NCI-H2107 treated with DMSO at 0.1 percent for 48 hours (cell line): ENCODE measurements around the gene ASCC1.

Experiments used
- DNase-seq: peaks from one replicate; lab custom pipeline; 2025; ENCODE audit not compliant: unreplicated experiment; lab: John Stamatoyannopoulos, UW

Gene ASCC1, protein sequence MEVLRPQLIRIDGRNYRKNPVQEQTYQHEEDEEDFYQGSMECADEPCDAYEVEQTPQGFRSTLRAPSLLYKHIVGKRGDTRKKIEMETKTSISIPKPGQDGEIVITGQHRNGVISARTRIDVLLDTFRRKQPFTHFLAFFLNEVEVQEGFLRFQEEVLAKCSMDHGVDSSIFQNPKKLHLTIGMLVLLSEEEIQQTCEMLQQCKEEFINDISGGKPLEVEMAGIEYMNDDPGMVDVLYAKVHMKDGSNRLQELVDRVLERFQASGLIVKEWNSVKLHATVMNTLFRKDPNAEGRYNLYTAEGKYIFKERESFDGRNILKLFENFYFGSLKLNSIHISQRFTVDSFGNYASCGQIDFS

DNA sequence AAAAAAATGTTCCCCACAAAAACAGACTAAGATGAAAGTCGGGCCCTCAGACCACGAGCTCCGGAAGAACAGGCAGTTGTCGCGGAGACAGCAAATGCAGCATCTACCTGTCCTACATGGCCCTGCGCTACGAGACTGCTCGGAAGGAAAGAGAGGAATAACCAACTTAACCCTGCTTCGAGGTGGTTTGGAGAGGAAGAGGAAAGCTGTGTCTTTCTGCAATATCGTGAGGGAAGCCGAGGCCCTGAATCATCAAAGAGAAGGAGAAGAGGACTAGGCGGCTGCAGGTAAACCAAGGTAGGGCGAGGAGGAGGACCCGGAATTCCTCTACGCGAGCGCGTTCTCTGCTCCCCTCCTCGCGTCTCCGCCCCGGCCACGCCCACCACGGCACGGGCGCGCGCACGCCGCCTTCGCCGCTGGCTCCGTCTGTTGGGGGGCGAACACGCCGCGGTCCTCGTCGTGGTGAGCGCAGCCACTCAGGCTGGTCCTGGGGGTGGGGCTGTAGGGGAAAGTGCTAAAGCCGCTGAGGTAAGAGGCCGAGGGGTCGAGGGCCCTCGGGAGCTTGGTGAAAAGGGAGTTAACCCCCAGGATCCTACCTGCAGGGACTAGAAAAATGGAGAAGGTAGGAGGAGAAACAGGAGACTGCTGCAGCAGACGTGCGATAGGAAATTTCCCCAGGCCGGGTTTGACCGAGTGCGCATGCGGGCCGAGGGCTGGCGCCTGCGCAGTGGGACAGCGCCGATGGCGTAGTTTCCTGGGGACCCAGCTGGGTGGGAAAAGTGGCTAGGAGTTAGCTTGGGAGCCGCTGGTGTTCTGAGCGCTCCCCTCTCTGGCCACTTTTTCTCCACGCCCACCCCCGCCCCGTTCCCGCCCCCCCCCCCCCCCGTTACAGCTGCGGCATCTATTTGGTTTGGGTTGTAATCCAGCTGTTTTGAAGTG, at the start of gene ASCC1, which contains the start of gene ANAPC16:
TSS of gene ASCC1 (minus strand) at position 666 of the 939 bp plus-strand sequence. CDS start 2,978 bp downstream, outside the sequence.
TSS of gene ANAPC16 (plus strand) at position 402 of the 939 bp plus-strand sequence. CDS start 7,903 bp downstream, outside the sequence.
- peak; percentile 55 for DNase-seq

DNA sequence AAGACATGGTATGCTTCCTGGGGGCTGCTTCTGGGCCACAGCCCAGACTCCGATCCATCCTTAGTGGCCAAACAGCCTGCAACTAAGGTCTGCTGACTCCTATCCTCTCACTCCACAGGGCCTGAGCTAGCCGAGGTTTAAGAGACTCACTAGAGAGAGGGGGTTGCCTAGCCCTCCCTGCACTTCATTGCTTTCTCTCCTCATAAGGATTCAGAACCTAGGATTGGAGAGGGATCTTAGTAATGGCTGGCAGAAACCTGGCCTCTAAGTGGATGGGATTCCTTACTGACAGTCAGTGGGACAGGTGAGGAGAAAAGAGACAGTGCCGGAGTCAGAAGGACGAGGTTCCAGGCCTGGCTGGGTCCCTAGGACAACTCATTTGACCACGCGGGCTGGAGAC, 49.4 kb upstream of the ASCC1 start:
- no peak for DNase-seq

DNA sequence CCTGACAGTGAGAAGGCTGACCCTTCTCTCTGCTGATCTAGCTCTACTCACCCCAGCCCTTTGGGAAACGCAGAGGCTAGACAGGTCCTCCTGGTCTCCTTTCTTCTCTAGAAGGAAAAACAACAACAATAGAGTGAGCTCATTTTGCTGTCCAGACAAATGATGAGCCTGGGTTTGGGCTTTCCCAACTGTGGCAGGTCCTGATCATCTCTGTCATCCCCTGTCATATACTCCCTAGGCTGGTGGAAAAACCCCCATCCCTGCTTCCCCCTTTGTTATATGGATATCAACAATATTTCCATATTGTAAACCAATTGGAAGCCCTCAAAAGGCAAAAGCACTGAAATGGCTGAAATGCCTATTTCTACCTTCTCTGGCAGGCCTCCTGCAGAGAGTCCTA, 48.5 kb upstream of the ASCC1 start:
- no peak for DNase-seq

DNA sequence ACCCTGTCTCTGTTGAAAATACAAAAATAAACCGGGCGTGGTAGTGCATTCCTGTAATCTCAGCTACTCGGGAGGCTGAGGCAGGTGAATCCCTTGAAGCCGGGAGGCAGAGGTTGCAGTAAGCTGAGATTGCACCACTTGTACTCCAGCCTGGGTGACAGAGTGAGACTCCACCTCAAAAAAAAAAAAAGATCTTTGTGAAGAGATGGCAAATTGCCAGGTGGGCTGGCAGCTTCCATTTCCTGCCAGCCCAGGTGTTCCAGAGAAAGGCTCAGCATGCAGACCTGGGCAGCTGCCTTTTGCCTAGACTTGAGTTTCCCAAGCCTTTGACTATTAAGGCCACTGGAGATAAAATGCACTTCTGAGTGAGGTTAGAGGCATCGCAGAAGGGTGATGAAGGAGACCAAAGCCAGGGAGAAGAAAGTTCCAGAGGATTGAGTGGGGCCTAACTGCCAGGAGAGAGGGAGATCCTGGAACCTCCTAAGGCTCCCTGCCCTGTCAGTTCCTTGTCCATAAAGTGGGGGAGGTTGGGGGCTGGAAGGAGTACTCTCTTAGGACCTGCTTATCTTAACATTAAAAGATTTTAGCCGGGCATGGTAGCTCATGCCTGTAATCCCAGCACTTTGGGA, 47.7 kb upstream of the ASCC1 start:
- peak; percentile 74 for DNase-seq

DNA sequence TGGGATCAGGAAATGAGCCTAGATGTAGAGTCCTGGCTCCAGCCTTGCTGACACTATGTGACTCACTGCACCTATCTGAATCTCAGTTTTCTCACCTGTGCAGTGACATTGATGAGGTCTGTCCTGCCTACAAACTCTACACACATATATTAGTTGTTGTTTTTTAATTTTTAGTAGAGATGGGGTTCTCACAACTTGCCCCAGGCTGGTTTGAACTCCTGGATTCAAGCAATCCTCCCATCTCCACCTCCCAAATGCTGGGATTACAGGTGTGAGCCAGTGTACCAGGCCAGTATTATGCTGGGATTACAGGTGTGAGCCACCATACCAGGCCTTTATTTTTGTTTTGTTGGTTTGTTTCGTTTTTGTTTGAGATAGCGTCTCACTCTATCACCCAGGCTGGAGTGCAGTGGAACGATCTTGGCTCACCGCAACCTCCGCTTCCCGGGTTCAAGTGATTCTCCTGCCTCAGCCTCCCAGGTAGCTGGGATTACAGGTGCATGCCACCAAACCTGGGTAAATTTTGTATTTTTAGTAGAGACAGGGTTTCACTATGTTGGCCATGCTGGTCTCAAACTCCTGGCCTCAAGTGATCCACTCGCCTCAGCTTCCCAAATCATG, 45.8 kb upstream of the ASCC1 start:
- no peak for DNase-seq

DNA sequence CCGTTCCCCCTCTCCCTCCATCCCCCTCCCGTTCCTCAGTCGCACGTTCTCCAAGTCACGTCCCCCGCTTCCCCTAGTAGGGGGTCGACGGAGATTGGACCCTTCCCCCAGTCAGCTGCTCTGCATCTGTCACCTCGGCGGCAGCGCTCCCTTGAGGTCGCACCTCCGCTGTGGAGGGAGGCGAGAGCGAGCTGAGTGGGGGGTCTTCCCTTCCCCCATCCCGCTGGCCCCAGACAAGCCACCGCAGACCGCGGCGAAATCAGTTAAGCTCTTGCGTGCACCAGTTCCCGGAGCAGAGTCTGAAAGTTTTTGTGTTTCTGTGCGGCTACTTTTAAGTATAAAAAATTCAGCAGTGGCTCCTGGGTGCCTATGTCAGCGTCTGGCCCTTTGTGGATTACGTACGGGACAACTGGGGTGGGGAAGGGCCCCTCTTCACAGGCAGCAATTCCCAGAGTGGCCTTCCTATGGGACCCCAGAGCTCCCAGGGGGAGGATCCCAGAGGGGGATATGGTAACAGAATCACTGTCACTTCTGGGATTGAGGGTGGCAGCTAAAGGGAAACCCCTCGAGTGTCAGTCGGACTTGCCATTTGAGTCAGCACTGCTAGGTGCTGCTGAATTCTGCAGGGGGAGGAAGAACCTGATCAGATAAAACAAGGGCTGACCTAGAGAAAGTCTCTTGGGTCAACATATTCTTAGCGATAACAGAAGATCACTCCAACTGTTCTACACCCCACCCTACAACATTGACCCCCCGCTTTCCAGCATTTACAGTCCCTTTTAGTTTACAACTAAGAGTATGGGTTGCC, 45.1 kb upstream of the ASCC1 start:
- no peak for DNase-seq

DNA sequence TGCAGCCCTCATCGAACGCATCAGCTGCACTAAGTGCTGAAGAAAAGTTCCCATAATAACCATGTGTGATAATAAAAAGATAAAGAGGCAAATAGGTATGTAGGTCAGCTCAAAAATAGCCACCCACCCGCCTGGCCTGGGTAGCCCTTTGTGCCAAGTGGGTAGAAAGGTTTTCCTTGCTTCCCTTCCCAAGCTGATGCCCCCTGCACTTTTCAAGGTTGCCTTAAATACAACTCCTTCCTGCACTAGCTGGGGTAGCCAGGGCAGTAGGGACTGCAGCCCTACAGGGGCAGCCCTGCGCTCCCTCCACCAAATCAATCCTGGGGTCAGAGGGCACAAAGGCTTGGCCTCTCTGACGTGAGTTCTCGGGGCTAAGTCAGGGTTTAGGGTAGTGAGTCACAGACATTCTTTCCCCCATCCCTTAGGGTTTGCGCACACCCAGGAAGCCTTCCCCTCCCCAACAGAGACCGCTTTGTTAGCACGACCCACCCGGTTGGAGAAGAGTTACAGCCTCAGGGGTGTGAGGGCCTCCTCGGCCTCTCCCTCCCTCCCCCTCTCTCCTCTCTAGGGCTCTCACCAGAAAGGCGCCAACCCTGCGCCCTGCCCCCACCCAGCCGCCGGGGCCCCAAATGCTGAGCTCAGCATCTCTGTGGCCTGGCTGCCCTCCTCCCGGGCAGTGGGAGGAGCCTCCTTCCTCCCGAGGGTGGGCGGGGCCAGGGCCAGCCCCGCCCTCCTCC, 44.3 kb upstream of the ASCC1 start:
- peak; percentile 30 for DNase-seq

DNA sequence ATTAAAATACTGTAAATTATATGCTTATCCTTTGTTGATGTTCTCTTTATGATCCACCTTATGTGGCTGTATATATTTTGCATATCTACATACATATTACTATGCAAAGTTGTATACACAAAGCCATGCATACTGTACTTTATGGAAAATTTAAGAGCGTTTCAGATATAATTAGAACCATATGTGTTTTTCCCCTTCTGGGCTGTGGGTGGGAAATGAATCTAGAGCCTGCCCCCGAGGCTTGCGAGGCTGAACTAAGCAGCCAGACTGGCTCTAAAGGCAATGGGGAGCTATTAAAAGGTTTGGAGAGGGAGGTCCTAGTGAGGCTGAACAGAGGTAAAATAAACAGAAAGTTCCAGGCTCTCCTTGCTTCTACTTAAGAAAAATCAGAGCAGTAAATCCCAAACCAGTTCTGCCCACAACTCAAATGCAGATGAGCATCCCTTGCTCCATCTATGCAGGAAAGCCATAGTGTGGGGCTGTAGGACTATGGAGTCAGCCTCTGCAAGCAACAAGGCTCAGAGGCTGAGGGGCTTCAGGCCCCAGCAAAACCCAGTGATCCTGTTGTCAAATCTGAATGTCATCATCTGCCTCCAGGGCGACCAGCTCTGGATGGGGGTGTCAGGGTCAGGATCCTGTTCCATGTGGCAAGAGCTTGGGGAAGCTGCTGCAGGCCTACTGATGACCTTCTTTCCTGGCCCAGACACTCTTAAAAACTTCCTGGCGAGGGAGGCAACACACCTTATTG, 43.6 kb upstream of the ASCC1 start:
- no peak for DNase-seq

DNA sequence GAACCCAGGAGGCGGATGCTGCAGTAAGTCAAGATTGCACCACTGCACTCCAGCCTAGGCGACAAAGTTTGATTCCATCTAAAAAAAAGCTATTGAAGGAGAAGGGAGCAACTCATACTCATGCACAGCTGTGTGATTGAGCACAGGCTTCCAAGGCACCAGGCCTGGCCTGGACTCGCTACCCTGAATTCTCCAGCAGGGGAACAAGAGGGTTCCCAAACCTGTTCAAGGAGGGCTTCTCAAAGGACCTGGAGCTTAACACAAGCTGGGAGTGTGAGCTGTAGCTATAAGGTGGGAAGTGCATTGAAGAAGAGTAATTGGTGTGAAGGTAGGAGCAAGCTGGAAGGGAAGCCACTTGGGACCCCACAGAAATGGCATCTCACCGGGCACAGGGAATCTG, 42.5 kb upstream of the ASCC1 start:
- no peak for DNase-seq

DNA sequence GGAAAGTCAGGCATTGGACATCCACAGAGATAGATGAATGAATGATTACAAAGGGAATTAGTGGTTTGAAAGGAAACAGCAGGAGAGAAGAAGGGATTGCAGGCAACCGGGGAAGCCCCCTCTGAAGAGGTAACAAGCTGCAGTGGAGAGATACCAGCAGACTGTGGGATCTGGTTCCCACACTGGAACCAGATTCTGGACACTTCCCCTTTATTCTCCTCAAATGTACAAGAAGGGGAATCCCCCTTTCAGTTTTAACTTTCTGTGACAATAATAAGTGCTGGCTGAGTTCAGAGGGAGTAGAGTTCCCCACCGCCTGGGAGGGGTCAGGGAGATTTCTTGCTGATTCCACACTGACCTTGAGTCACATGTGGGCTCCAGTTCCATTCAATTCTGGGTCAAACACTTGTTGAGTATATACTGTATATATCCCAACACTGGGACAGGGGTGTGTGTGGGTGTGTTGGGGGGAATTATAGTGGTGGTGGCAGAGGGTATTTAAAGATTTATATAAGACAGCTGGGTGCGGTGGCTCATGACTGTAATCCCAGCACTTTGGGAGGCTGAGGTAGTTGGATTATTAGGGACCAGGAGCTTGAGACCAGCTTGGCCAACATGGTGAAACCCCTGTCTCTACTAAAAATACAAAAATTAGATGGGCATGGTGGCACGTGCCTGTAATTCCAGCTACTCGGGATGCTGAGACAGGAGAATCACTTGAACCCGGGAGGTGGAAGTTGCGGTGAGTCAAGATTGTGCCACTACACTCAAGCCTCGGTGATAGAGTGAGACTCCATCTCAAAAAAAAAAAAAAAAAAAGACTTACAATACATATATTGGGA, 41.2 kb upstream of the ASCC1 start:
- no peak for DNase-seq

DNA sequence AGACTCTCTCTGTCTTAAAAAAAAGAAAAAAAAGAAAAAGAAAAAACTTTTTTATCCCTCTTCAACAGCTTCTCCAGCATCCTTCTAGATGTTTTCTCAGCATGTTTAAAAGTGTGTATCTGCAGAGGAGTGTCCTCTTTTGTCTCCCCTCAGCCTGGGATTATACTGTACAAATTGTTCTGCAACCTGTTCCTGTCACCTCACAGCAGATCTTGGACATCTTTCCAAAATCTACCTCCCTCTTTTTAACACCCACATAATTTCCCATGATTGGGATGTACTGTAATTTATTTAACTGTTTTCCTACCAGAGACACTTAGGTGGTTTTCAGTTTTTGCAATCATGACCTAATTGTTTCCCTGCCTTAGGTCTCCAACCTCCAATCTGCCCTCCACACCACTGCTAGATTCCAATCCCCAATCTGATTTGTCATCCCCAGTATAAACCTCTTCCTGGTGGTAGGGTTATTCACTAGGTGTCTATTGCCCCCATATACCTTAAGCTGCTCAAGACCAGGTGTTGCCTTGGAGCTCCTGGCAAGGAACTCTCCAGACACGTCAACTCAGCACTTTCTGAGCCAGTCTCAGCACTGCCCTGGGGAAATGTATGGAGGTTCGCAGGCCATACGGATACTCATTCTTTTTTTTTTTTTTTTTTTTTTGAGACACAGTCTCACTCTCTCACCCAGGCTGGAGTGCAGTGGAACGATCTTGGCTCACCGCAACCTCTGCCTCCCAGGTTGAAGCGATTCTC, 40.1 kb upstream of the ASCC1 start:
- DNase-seq, result no peak

DNA sequence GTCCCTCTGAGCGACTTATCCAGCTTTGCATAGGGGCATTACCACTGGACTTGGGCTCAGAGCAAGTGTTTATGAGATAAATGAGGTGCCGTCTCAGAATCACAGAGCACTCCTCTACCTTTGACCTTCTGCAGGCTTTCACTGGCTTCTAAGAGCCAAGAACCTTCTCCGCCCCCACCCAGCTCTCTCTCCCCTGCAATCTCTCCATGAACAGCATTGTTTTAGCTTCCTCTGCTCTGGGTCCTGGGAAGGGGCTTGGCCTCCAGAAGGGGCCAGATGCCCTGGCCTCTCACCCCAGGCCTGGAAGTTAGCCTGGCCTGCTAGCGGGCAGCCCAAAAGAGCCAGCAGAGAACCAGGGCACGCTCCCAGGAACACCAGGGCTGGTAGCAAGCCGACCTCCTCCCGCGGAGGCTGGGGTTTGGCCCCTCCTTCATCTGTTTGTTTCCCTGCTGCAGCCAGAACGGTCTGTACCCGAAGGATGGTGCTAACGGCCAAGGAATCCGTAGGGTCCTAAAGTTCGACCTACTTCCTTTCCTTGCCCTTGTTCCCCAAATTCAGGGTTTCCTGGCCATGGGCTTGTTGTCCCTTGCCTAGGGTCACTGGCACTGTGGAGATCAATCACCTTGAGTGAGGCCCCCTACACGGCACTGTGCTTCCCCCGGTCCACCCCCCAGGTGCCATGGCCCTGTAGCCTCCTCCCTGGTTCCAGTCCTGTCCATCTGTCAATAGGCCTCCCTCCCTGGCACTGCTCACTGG, 38.9 kb upstream of the ASCC1 start:
- peak; percentile 72 for DNase-seq

DNA sequence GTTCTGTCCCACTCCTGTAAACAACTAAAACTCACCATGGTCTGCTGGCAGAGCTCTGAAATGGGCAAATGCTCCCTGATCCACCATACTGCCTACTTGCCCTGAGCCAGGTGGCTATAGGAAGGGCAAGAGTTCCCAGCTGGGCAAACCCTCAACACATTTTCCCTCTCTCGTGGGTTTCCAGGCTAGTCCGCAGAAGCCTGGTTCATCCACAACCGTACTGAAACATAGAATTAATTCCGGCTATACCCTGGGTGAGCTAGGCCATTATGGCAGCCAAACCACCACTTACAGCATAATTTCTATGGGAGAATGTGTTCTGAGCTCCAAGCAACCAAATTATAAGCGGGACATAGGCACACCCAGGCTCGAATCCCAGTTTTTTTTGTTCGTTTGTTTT, 37.5 kb upstream of the ASCC1 start:
- no peak for DNase-seq

DNA sequence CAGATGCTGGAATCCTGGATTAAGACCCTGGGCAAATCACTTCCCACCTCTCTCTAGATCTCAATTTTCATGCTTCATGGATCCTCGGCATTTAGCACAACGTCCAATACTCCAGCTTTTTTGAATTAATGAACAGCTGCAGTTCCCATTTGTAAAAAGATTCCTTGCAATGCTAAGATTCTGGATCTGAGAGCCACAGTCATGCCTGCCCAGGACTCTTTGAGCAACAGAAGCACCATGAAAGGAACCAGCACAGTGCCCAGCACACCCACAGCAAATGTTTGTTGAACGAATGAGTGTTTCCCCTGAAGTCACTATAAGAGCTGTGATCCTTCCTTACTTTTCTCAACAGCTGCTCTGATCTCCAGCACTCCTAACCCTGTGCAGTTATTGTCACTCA, 36.9 kb upstream of the ASCC1 start:
- DNase-seq, result no peak

DNA sequence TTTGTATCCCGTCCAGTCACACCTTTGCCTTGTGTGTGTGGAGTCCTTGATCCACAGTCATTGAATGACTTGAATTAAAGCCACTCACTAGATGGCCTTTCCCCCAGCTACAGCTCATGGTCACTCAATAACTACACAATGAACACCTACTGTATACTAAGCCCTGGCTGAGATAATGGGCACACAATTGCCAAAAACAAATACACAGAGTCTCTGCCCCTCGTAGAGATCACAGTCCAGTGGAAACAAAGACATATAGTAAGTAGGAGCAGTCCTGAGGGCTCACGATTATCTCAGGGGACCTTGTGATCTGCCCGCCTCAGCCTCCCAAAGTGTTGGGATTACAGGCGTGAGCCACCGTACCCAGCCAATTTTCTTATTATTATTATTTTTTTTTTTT, 35.6 kb upstream of the ASCC1 start:
- DNase-seq, result no peak

DNA sequence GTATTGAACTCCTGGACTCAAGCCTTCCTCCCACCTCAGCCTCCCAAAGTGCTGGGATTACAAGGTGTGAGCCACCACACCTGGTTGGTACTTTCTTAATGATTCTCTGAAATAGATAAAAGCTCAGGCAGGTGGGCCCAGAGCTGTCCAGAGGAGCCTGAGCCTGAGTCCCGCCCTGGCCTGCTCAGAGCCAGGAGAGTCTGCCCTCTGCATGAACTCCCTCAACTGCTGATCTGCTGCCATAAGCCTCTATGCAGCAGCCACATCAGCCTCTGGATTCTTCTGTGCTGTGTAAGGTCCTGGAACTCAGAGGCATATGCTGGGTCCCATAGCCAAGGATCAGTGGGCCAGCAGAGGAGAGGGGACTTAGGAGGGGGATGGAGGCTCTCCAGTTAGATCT, 34.6 kb upstream of the ASCC1 start:
- DNase-seq, result no peak
